GM23338 (cell line): ENCODE data around the gene LCLAT1. TPM values are rescaled to one million over a fixed set of nuclear protein-coding genes. Genes with fewer than 3 reads are reported as not detected.
A peak's percentile ranks its signal among the peaks of the same experiment; 100 is the strongest.

Experiments
- ATAC-seq: fragments of 200-7000 bp; cut with Tn5 transposase; 3 replicates; pipeline ENCODE4 v1.9.1; 2020
- DNase-seq: peaks from one replicate; pipeline ENCODE4 v3.0.0-alpha.2; 2015; ENCODE audit warnings: low spot score
- H2AFZ ChIP-seq: fragments of 200-600 bp; sonication (generic); 2 replicates; pipeline ENCODE4 v1.8.0; 2016; ENCODE audit warnings: antibody characterized with exemption, mild to moderate bottlenecking, moderate library complexity
- H3F3A ChIP-seq: fragments of 200-600 bp; sonication (generic); replicated peaks from 2 replicates; pipeline ENCODE4 v1.8.0; 2017; ENCODE audit warnings: antibody characterized with exemption, mixed run types, low read depth
- H3K27ac ChIP-seq: fragments of 200-600 bp; sonication (generic); 2 replicates; pipeline ENCODE4 v1.6.1; 2016; ENCODE audit warnings: low read depth
- H3K27me3 ChIP-seq: fragments of 200-600 bp; sonication (generic); 2 replicates; pipeline ENCODE4 v1.8.0; 2016; ENCODE audit warnings: mild to moderate bottlenecking, mixed run types, moderate library complexity; ENCODE audit not compliant: insufficient read depth
- H3K36me3 ChIP-seq: fragments of 200-600 bp; sonication (generic); 2 replicates; pipeline ENCODE4 v1.8.0; 2016; ENCODE audit warnings: mild to moderate bottlenecking; ENCODE audit not compliant: insufficient read depth
- H3K4me1 ChIP-seq: fragments of 200-600 bp; sonication (generic); 2 replicates; pipeline ENCODE4 v1.8.0; 2016; ENCODE audit warnings: mild to moderate bottlenecking, moderate library complexity; ENCODE audit not compliant: insufficient read depth
- H3K4me2 ChIP-seq: fragments of 200-600 bp; sonication (generic); 2 replicates; pipeline ENCODE4 v1.7.1; 2017; ENCODE audit warnings: mixed run types
- H3K4me3 ChIP-seq: fragments of 200-600 bp; sonication (generic); 2 replicates; pipeline ENCODE4 v1.6.1; 2016; ENCODE audit warnings: mixed run types
- H3K79me2 ChIP-seq: fragments of 200-600 bp; sonication (generic); replicated peaks from 2 replicates; pipeline ENCODE4 v1.8.0; 2017; ENCODE audit warnings: mild to moderate bottlenecking; ENCODE audit not compliant: insufficient read depth
- H3K9me2 ChIP-seq: fragments of 200-600 bp; sonication (generic); 2 replicates; pipeline ENCODE4 v1.8.0; 2017; ENCODE audit not compliant: insufficient read depth
- H4K20me1 ChIP-seq: fragments of 200-600 bp; sonication (generic); replicated peaks from 2 replicates; pipeline ENCODE4 v1.8.0; 2017; ENCODE audit warnings: mild to moderate bottlenecking; ENCODE audit not compliant: insufficient read depth
- H3K27ac Mint-ChIP-seq: 2 replicates; pipeline ENCODE4 v1.8.0; 2020; ENCODE audit warnings: inconsistent platforms, mild to moderate bottlenecking, moderate library complexity, mixed read lengths
- H3K27me3 Mint-ChIP-seq: 3 replicates; pipeline ENCODE4 v1.8.0; 2022; ENCODE audit warnings: low read depth, mild to moderate bottlenecking, moderate library complexity, mixed read lengths, inconsistent platforms; ENCODE audit not compliant: insufficient read depth, poor library complexity
- H3K36me3 Mint-ChIP-seq: 3 replicates; pipeline ENCODE4 v1.8.0; 2021; ENCODE audit warnings: low read depth, mild to moderate bottlenecking, inconsistent platforms, moderate library complexity, mixed read lengths
- H3K4me1 Mint-ChIP-seq: 3 replicates; pipeline ENCODE4 v1.8.0; 2020; ENCODE audit warnings: mild to moderate bottlenecking, inconsistent platforms, mixed read lengths
- H3K4me3 Mint-ChIP-seq: 3 replicates; pipeline ENCODE4 v1.8.0; 2021; ENCODE audit warnings: moderate library complexity, mild to moderate bottlenecking, inconsistent platforms, mixed read lengths
- H3K9me3 Mint-ChIP-seq: 3 replicates; pipeline ENCODE4 v1.8.0; 2020; ENCODE audit warnings: moderate library complexity, mild to moderate bottlenecking, inconsistent platforms, mixed read lengths
- CREB1 ChIP-seq: fragments of 250-450 bp; sonication (Bioruptor Pico); IDR thresholded peaks from 2 replicates; pipeline ENCODE4 v1.5.0; 2020; ENCODE audit warnings: low read depth, mild to moderate bottlenecking, moderate library complexity
- EZH2 ChIP-seq: fragments of 200-600 bp; sonication (generic); IDR thresholded peaks from one replicate; pipeline ENCODE4 v1.8.0; 2017; ENCODE audit warnings: antibody characterized with exemption, mild to moderate bottlenecking, low read depth; ENCODE audit not compliant: unreplicated experiment
- EZH2phosphoT487 ChIP-seq: fragments of 200-600 bp; sonication (generic); IDR thresholded peaks from one replicate; pipeline ENCODE4 v1.8.1; 2018; ENCODE audit warnings: antibody characterized with exemption; ENCODE audit not compliant: unreplicated experiment
- JUNB ChIP-seq: IDR thresholded peaks from one replicate; pipeline ENCODE4 v1.6.1; 2016; ENCODE audit warnings: antibody characterized with exemption; ENCODE audit not compliant: unreplicated experiment
- NANOG ChIP-seq: IDR thresholded peaks from 2 replicates; pipeline ENCODE4 v1.6.1; 2016; ENCODE audit warnings: antibody characterized with exemption, borderline replicate concordance
- POLR2AphosphoS5 ChIP-seq: IDR thresholded peaks from 2 replicates; pipeline ENCODE4 v1.6.1; 2016; ENCODE audit warnings: antibody characterized with exemption, low read depth
- REST ChIP-seq: IDR thresholded peaks from one replicate; pipeline ENCODE4 v1.6.1; 2018; ENCODE audit warnings: antibody characterized with exemption; ENCODE audit not compliant: unreplicated experiment
- STAT1 ChIP-seq: IDR thresholded peaks from one replicate; pipeline ENCODE4 v1.6.1; 2016; ENCODE audit warnings: antibody characterized with exemption; ENCODE audit not compliant: unreplicated experiment
- ZNF114 ChIP-seq: fragments of 250-450 bp; sonication (Bioruptor Pico); IDR thresholded peaks from 2 replicates; pipeline ENCODE4 v1.5.0; 2020; ENCODE audit warnings: mild to moderate bottlenecking, moderate library complexity
- ZNF331 ChIP-seq: fragments of 250-450 bp; sonication (Bioruptor Pico); IDR thresholded peaks from 2 replicates; pipeline ENCODE4 v1.5.0; 2020; ENCODE audit warnings: low read depth, mild to moderate bottlenecking, moderate library complexity
- polyA plus RNA-seq: library from polyadenylated mRNA; unstranded; fragments of >200 nt; fragmentation: Nextera tagmentation; extraction: Ambion mirVana; gene quantifications from 2 replicates; pipeline ENCODE4 v1.2.1, GENCODE V29; 2016
- total RNA-seq: library from RNA; depleted of rRNA; stranded (reverse); fragments of >200 nt; shearing (Covaris generic); gene quantifications from 2 replicates; pipeline ENCODE4 v1.2.3, GENCODE V29; 2014
- TF ChIP-seq, protein P1 (sequence below): IDR thresholded peaks from 2 replicates; pipeline ENCODE4 v1.6.1; 2016; ENCODE audit warnings: antibody characterized with exemption
- TF ChIP-seq, protein P2 (sequence below), 2 experiments: fragments of 200-600 bp in 1 of 2; sonication (generic) in 1 of 2; conservative IDR thresholded peaks; 2 replicates each; pipeline versions ENCODE4 v1.5.1 to v1.6.1; 2016 to 2017; ENCODE audit warnings: antibody characterized with exemption in 2 of 2, low read depth in 2 of 2, mild to moderate bottlenecking in 2 of 2, moderate library complexity in 1 of 2
- TF ChIP-seq, protein P3 (sequence below): fragments of 250-450 bp; sonication (Bioruptor Pico); IDR thresholded peaks from 2 replicates; pipeline ENCODE4 v1.5.0; 2020; ENCODE audit warnings: mild to moderate bottlenecking, moderate library complexity

Gene LCLAT1
- total and polyA plus RNA-seq, 2 experiments from 2014 or later: 11.5 to 30.1 TPM

DNA sequence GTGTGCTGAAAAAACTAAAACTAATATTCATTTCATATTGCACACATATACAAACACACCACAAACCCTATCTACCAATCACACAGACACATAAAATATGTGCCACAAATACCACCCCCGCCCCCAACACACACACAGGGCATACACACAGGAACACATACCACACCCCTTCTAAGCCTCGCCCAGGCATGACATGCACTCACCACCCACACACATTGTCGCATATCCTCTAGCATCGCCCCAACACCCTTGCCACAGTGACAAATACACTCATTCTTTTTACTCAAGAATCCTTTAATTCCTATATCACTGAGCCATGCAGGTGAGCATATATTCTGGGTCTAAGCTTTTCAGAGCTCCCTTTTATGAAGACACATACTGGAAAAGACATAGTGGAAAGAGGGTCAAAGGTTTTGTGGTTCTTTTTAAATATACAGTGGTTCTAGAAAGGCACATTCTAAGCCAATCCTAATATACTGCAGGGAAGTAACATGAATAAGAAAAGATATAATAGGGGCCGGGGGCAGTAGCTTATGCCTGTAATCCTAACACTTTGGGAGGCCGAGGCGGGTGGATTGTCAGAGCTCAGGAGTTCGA, 24.5 kb upstream of the LCLAT1 start:
- no peak for TF ChIP-seq REST
- TF ChIP-seq ZNF114: no peak
- no peak for TF ChIP-seq JUNB
- TF ChIP-seq NANOG: no peak
- no peak for TF ChIP-seq EZH2phosphoT487
- no peak for TF ChIP-seq CREB1
- no peak for TF ChIP-seq POLR2AphosphoS5
- TF ChIP-seq EZH2: no peak
- TF ChIP-seq STAT1: no peak
- TF ChIP-seq, protein P1, sequence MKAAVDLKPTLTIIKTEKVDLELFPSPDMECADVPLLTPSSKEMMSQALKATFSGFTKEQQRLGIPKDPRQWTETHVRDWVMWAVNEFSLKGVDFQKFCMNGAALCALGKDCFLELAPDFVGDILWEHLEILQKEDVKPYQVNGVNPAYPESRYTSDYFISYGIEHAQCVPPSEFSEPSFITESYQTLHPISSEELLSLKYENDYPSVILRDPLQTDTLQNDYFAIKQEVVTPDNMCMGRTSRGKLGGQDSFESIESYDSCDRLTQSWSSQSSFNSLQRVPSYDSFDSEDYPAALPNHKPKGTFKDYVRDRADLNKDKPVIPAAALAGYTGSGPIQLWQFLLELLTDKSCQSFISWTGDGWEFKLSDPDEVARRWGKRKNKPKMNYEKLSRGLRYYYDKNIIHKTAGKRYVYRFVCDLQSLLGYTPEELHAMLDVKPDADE: no peak
- no peak for TF ChIP-seq ZNF331
- TF ChIP-seq, protein P2, sequence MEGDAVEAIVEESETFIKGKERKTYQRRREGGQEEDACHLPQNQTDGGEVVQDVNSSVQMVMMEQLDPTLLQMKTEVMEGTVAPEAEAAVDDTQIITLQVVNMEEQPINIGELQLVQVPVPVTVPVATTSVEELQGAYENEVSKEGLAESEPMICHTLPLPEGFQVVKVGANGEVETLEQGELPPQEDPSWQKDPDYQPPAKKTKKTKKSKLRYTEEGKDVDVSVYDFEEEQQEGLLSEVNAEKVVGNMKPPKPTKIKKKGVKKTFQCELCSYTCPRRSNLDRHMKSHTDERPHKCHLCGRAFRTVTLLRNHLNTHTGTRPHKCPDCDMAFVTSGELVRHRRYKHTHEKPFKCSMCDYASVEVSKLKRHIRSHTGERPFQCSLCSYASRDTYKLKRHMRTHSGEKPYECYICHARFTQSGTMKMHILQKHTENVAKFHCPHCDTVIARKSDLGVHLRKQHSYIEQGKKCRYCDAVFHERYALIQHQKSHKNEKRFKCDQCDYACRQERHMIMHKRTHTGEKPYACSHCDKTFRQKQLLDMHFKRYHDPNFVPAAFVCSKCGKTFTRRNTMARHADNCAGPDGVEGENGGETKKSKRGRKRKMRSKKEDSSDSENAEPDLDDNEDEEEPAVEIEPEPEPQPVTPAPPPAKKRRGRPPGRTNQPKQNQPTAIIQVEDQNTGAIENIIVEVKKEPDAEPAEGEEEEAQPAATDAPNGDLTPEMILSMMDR (conservative IDR thresholded peaks at IDR 0.05; ENCODE audit: low read depth in 2 of 2): no peak
- TF ChIP-seq, protein P3, sequence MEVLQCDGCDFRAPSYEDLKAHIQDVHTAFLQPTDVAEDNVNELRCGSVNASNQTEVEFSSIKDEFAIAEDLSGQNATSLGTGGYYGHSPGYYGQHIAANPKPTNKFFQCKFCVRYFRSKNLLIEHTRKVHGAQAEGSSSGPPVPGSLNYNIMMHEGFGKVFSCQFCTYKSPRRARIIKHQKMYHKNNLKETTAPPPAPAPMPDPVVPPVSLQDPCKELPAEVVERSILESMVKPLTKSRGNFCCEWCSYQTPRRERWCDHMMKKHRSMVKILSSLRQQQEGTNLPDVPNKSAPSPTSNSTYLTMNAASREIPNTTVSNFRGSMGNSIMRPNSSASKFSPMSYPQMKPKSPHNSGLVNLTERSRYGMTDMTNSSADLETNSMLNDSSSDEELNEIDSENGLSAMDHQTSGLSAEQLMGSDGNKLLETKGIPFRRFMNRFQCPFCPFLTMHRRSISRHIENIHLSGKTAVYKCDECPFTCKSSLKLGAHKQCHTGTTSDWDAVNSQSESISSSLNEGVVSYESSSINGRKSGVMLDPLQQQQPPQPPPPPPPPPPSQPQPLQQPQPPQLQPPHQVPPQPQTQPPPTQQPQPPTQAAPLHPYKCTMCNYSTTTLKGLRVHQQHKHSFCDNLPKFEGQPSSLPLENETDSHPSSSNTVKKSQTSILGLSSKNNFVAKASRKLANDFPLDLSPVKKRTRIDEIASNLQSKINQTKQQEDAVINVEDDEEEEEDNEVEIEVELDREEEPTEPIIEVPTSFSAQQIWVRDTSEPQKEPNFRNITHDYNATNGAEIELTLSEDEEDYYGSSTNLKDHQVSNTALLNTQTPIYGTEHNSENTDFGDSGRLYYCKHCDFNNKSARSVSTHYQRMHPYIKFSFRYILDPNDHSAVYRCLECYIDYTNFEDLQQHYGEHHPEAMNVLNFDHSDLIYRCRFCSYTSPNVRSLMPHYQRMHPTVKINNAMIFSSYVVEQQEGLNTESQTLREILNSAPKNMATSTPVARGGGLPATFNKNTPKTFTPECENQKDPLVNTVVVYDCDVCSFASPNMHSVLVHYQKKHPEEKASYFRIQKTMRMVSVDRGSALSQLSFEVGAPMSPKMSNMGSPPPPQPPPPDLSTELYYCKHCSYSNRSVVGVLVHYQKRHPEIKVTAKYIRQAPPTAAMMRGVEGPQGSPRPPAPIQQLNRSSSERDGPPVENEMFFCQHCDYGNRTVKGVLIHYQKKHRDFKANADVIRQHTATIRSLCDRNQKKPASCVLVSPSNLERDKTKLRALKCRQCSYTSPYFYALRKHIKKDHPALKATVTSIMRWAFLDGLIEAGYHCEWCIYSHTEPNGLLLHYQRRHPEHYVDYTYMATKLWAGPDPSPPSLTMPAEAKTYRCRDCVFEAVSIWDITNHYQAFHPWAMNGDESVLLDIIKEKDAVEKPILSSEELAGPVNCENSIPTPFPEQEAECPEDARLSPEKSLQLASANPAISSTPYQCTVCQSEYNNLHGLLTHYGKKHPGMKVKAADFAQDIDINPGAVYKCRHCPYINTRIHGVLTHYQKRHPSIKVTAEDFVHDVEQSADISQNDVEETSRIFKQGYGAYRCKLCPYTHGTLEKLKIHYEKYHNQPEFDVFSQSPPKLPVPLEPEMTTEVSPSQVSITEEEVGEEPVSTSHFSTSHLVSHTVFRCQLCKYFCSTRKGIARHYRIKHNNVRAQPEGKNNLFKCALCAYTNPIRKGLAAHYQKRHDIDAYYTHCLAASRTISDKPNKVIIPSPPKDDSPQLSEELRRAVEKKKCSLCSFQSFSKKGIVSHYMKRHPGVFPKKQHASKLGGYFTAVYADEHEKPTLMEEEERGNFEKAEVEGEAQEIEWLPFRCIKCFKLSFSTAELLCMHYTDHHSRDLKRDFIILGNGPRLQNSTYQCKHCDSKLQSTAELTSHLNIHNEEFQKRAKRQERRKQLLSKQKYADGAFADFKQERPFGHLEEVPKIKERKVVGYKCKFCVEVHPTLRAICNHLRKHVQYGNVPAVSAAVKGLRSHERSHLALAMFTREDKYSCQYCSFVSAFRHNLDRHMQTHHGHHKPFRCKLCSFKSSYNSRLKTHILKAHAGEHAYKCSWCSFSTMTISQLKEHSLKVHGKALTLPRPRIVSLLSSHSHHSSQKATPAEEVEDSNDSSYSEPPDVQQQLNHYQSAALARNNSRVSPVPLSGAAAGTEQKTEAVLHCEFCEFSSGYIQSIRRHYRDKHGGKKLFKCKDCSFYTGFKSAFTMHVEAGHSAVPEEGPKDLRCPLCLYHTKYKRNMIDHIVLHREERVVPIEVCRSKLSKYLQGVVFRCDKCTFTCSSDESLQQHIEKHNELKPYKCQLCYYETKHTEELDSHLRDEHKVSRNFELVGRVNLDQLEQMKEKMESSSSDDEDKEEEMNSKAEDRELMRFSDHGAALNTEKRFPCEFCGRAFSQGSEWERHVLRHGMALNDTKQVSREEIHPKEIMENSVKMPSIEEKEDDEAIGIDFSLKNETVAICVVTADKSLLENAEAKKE (CRISPR knock-in tag): no peak
- Mint-ChIP-seq H3K4me3 (no peak overlapping the region), H3K9me3 (no peaks in the 10 kb centered on the region), H3K27me3 (no peaks in the 10 kb centered on the region), H3K4me1 (peaks cover 20% of the 10 kb centered on the region), H3K27ac (0 out of 2 replicates have a peak overlapping the region, but pooled peaks have one; percentile 5), H3K36me3 (no peaks in the 10 kb centered on the region)
- Histone ChIP-seq H3K79me2 (no peaks in the 10 kb centered on the region), H3K4me3 (no peak overlapping the region), H3K27ac (no peak overlapping the region), H2AFZ (no peak overlapping the region), H3K36me3 (no peaks in the 10 kb centered on the region), H3K4me1 (peaks cover 15% of the 10 kb centered on the region), H3F3A (no peaks in the 10 kb centered on the region), H3K9me2 (no peaks in the 10 kb centered on the region), H3K27me3 (no peaks in the 10 kb centered on the region), H4K20me1 (no peaks in the 10 kb centered on the region), H3K4me2 (no peak overlapping the region)
- DNase-seq (no peak), ATAC-seq (peak; percentile 35; the same call in 2 of the 3 replicates)
